Naive thymus-derived CD4-positive, alpha-beta T cell (primary cell): ENCODE data around the gene SHANK1. TPM values are rescaled to one million over a fixed set of nuclear protein-coding genes. Genes with fewer than 3 reads are reported as not detected.
"Not testable (repeated sequence)": the region's sequence is repeated elsewhere in the genome, so short reads cannot be mapped to it uniquely, and the experiment has no call there.

ENCODE experiments used
- ATAC-seq: fragments of 150-1000 bp; cut with Tn5 transposase; 2 replicates; pipeline ENCODE4 v1.10.0; 2021; ENCODE audit warnings: mild to moderate bottlenecking, moderate library complexity
- CTCF ChIA-PET: fragments of 350-600 bp; sonication (Branson Sonifier 250); formaldehyde crosslinking; loops from one replicate; lab custom pipeline; 2021; ENCODE audit warnings: antibody characterized with exemption; lab: Charles Lee
- POLR2A ChIA-PET: fragments of 350-600 bp; sonication (Branson Sonifier 250); formaldehyde crosslinking; loops from one replicate; lab custom pipeline; 2021; ENCODE audit warnings: antibody characterized with exemption, inconsistent platforms; lab: Charles Lee
- DNase-seq, 9 donors: peaks; one replicate each; pipeline versions ENCODE4 v3.0.0 to v3.0.0-alpha.2; 2020 to 2022; ENCODE audit warnings: mixed read lengths in 1 of 9
- H3K27ac ChIP-seq: one replicate; pipeline ENCODE4 v1.7.0; 2013; ENCODE audit warnings: mild to moderate bottlenecking, low read depth, low read length, moderate library complexity
- H3K27me3 ChIP-seq, 2 donors: one replicate each; pipeline ENCODE4 v1.7.0; 2013; ENCODE audit warnings: low read length in 2 of 2, mild to moderate bottlenecking in 2 of 2, moderate library complexity in 2 of 2; ENCODE audit not compliant: control insufficient read depth in 2 of 2, insufficient read depth in 2 of 2
- H3K36me3 ChIP-seq, 3 experiments: 1 replicate in 2 of 3; 2 replicates in 1 of 3; pipeline ENCODE4 v1.7.0; 2013; ENCODE audit warnings: low read length in 3 of 3, mild to moderate bottlenecking in 3 of 3, moderate library complexity in 1 of 3; ENCODE audit not compliant: insufficient read depth in 3 of 3, control insufficient read depth in 2 of 3
- H3K4me1 ChIP-seq, 2 donors: one replicate each; pipeline ENCODE4 v1.7.0; 2013; ENCODE audit warnings: low read length in 2 of 2, mild to moderate bottlenecking in 2 of 2, moderate library complexity in 1 of 2; ENCODE audit not compliant: control insufficient read depth in 2 of 2, insufficient read depth in 2 of 2
- H3K4me3 ChIP-seq: 2 replicates; pipeline ENCODE4 v1.7.0; 2013; ENCODE audit warnings: mild to moderate bottlenecking, low read length
- H3K9me3 ChIP-seq, 3 experiments: 1 replicate in 2 of 3; 2 replicates in 1 of 3; pipeline ENCODE4 v1.7.0; 2013; ENCODE audit warnings: low read length in 3 of 3; ENCODE audit not compliant: control insufficient read depth in 2 of 3
- H3K27ac Mint-ChIP-seq, 9 donors: one replicate each; pipeline ENCODE4 v1.8.0; 2020 to 2022; ENCODE audit warnings: mixed read lengths in 9 of 9, mild to moderate bottlenecking in 8 of 9, moderate library complexity in 5 of 9, inconsistent platforms in 2 of 9
- H3K27me3 Mint-ChIP-seq, 5 donors: one replicate each; pipeline ENCODE4 v1.8.0; 2021 to 2022; ENCODE audit warnings: mixed read lengths in 5 of 5, mild to moderate bottlenecking in 1 of 5
- H3K36me3 Mint-ChIP-seq, 5 donors: one replicate each; pipeline ENCODE4 v1.8.0; 2020 to 2022; ENCODE audit warnings: mixed read lengths in 5 of 5, mild to moderate bottlenecking in 3 of 5, inconsistent platforms in 1 of 5
- H3K4me1 Mint-ChIP-seq, 7 donors: one replicate each; pipeline ENCODE4 v1.8.0; 2020 to 2022; ENCODE audit warnings: mixed read lengths in 7 of 7, mild to moderate bottlenecking in 3 of 7, inconsistent platforms in 1 of 7
- H3K4me3 Mint-ChIP-seq, 10 donors: one replicate each; pipeline ENCODE4 v1.8.0; 2020 to 2022; ENCODE audit warnings: mild to moderate bottlenecking in 10 of 10, mixed read lengths in 10 of 10, moderate library complexity in 6 of 10, inconsistent platforms in 2 of 10
- H3K9me3 Mint-ChIP-seq, 11 donors: one replicate each; pipeline ENCODE4 v1.8.0; 2020 to 2022; ENCODE audit warnings: mixed read lengths in 11 of 11, mild to moderate bottlenecking in 4 of 11, inconsistent platforms in 1 of 11, moderate library complexity in 1 of 11
- intact Hi-C, 2 donors: fragments of 100-400 bp; cut with micrococcal nuclease; formaldehyde crosslinking; loops; one replicate each; pipeline ENCODE4 v1.15.1; 2023
- polyA plus RNA-seq, 2 donors: library from polyadenylated mRNA; unstranded; fragments of 300-500 nt; fragmentation: Illumina TruSeq; gene quantifications; one replicate each; pipeline ENCODE4 v1.2.3, GENCODE V29; 2021
- total RNA-seq, 6 experiments: library from RNA in 5 of 6; stranded (reverse) in 5 of 6; gene quantifications; 1 replicate in 5 of 6; 2 replicates in 1 of 6; pipeline ENCODE4 v1.2.3 and lab custom pipeline; 2021 to 2026

Gene SHANK1
- total and polyA plus RNA-seq, 7 experiments from 2014 or later: 0.64 to 0.69 TPM; not detected in 5

- H3K27me3 ChIP-seq, H3K27ac ChIP-seq, H3K36me3 ChIP-seq, intact Hi-C loops, DNase-seq, H3K4me1 Mint-ChIP-seq, H3K9me3 ChIP-seq, H3K36me3 Mint-ChIP-seq, POLR2A ChIA-PET, H3K4me3 Mint-ChIP-seq, H3K27ac Mint-ChIP-seq, CTCF ChIA-PET, H3K4me3 ChIP-seq, ATAC-seq, H3K4me1 ChIP-seq: not testable (repeated sequence)
- peaks cover 0 to 16% (median 5%) of the 10 kb centered on the region in 11 donors for H3K9me3 Mint-ChIP-seq
- peaks cover 5 to 35% (median 32%) of the 10 kb centered on the region in 5 donors for H3K27me3 Mint-ChIP-seq
Measured at GRCh38 chr19:50612504-50613404, 106.8 kb downstream of the SHANK1 start.

Other genes starting within 250 kb of the SHANK1 start
- gene EMC10, start 243.3 kb downstream of the SHANK1 start, total RNA-seq: 10 to 100 TPM; 75.5 to 95.2 (median 88.1) TPM
- 10 to 100 TPM in 1 of 2 donors, 1 to 10 TPM in 1; 8.7 to 11.0 TPM for gene EMC10, start 243.3 kb downstream of the SHANK1 start, polyA plus RNA-seq
- gene GARIN5A, start 243.0 kb downstream of the SHANK1 start, total RNA-seq: under 1 TPM in 4 of 5 experiments, not detected in 1; 0.59 to 0.93 (median 0.68) TPM
- gene GARIN5A, start 243.0 kb downstream of the SHANK1 start, polyA plus RNA-seq: 1 to 10 TPM in 1 of 2 donors, under 1 TPM in 1; 0.77 to 3.1 TPM
- gene JOSD2, start 208.6 kb downstream of the SHANK1 start, total RNA-seq: 10 to 100 TPM; 13.0 to 45.9 (median 22.7) TPM
- 10 to 100 TPM; 17.8 to 18.8 TPM for gene JOSD2, start 208.6 kb downstream of the SHANK1 start, polyA plus RNA-seq
- not detected for gene ASPDH, start 205.9 kb downstream of the SHANK1 start, total RNA-seq
- not detected for gene ASPDH, start 205.9 kb downstream of the SHANK1 start, polyA plus RNA-seq
- gene LRRC4B, start 151.4 kb downstream of the SHANK1 start, total RNA-seq: not detected
- not detected for gene LRRC4B, start 151.4 kb downstream of the SHANK1 start, polyA plus RNA-seq
- gene SYT3, start 79.9 kb downstream of the SHANK1 start, total RNA-seq: under 1 TPM in 2 of 5 experiments, not detected in 3; 0.13 TPM
- under 1 TPM; 0.16 to 0.47 TPM for gene SYT3, start 79.9 kb downstream of the SHANK1 start, polyA plus RNA-seq
- gene C19orf81, start 70.4 kb downstream of the SHANK1 start, total RNA-seq: under 1 TPM in 1 of 5 experiments, not detected in 4; 0.98 TPM
- gene C19orf81, start 70.4 kb downstream of the SHANK1 start, polyA plus RNA-seq: 1 to 10 TPM in 1 of 2 donors, not detected in 1; 1.0 TPM
- gene CLEC11A, start 3.6 kb upstream of the SHANK1 start, total RNA-seq: 1 to 10 TPM in 4 of 5 experiments, under 1 TPM in 1; 0.36 to 4.6 (median 3.1) TPM
- 1 to 10 TPM; 2.4 to 6.4 TPM for gene CLEC11A, start 3.6 kb upstream of the SHANK1 start, polyA plus RNA-seq
- not detected for gene GPR32, start 50.7 kb upstream of the SHANK1 start, total RNA-seq
- not detected for gene GPR32, start 50.7 kb upstream of the SHANK1 start, polyA plus RNA-seq
- not detected for gene ACP4, start 70.6 kb upstream of the SHANK1 start, total RNA-seq
- not detected for gene ACP4, start 70.6 kb upstream of the SHANK1 start, polyA plus RNA-seq
- gene KLK1, start 104.0 kb upstream of the SHANK1 start, total RNA-seq: 1 to 10 TPM in 1 of 5 experiments, not detected in 4; 1.3 TPM
- not detected for gene KLK1, start 104.0 kb upstream of the SHANK1 start, polyA plus RNA-seq
- not detected for gene KLK15, start 113.8 kb upstream of the SHANK1 start, total RNA-seq
- not detected for gene KLK15, start 113.8 kb upstream of the SHANK1 start, polyA plus RNA-seq
- not detected for gene KLK3, start 135.1 kb upstream of the SHANK1 start, total RNA-seq
- not detected for gene KLK3, start 135.1 kb upstream of the SHANK1 start, polyA plus RNA-seq
- gene KLK2, start 153.6 kb upstream of the SHANK1 start, total RNA-seq: not detected
- not detected for gene KLK2, start 153.6 kb upstream of the SHANK1 start, polyA plus RNA-seq
- not detected for gene KLK4, start 191.6 kb upstream of the SHANK1 start, total RNA-seq
- not detected for gene KLK4, start 191.6 kb upstream of the SHANK1 start, polyA plus RNA-seq
- not detected for gene KLK5, start 233.2 kb upstream of the SHANK1 start, total RNA-seq
- gene KLK5, start 233.2 kb upstream of the SHANK1 start, polyA plus RNA-seq: not detected
- gene KLK6, start 249.8 kb upstream of the SHANK1 start, total RNA-seq: not detected
- gene KLK6, start 249.8 kb upstream of the SHANK1 start, polyA plus RNA-seq: not detected